Measurements from ENCODE around the gene IRX1. TPM values are rescaled to one million over a fixed set of nuclear protein-coding genes. Genes with fewer than 3 reads are reported as not detected.

IRX1 gene
- total RNA-seq, 1 donor from 2014 or later: 2.4 TPM

DNA sequence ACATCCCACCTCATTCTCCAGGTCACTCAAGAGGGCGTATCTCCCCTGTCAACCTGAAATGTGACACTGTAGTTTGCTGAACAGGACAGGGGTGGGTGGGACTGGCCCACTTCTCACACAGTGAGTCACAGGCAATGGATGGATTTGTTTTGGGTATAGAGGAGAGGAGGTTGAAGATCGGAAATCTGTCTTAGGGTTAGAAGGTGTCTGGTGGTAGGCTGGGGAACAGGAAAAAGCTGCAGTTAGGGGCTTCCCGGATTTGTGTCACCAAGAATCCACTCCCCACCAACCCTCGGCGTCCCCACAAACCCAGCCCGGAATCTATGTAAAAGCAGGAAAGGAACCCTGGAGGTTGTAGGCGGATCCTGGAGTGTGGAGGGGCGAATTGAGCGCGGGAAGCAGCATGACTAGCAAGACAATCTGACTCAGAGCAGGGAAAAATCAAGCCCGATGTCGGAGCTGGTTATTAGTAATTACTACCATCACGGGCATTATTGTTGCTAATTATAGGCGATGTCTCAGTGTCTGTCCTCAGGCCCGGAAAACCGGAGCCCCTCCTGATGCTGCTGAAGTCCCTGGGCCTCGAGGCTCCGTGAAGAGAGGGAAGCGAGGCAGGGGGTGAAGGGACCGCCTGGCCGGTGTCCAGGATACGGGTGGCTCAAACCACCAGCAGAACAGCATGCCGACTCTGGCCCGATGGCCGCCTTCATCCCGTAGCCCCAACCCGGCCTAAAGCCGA is 1.7 kb upstream of the IRX1 start:
- Mint-ChIP-seq H3K4me3 (ENCODE audit: low read depth) (peak overlapping the region; percentile 52), H3K4me1 (ENCODE audit: low read depth) (peaks cover 17% of the 10 kb centered on the region), H3K27me3 (peaks cover 85% of the 10 kb centered on the region), H3K27ac (peak overlapping the region; percentile 41), H3K9me3 (ENCODE audit: low read depth) (no peaks in the 10 kb centered on the region), H3K36me3 (ENCODE audit: insufficient read depth) (no peaks in the 10 kb centered on the region)
- DNase-seq (ENCODE audit: low spot score, unreplicated experiment): no peak
- TF ChIP-seq CTCF (IDR thresholded peaks at IDR 0.05; ENCODE audit: unreplicated experiment): no peak

DNA sequence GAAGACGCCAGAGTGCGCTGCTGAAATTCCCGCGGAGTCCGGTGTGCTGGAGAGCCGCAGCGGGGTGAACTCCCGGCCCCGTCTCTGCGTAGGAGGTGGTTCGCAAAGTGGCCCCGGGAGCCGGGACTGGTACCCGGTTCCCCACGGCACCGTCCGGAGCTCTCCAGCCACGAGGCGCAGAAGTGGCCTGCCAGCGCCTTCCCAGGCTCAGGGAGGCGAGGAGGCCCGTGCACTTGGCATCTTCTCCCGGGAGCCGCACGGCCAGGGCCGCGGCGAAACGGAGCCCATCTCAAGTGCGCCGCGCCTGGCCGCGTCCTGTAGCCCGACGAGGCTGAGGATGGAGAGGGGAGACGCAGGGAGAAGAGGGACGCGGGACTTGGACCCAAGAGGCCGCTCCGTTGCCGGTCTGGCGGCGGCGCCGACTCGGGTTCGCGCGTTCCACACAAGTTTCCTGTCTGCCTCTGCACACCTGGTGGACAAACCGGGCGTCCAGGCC is 1.1 kb upstream of the IRX1 start:
- TF ChIP-seq CTCF (IDR thresholded peaks at IDR 0.05; ENCODE audit: unreplicated experiment): peak; percentile 33
- Mint-ChIP-seq H3K27me3 (peaks cover 85% of the 10 kb centered on the region), H3K36me3 (ENCODE audit: insufficient read depth) (no peaks in the 10 kb centered on the region), H3K9me3 (ENCODE audit: low read depth) (no peaks in the 10 kb centered on the region), H3K4me1 (ENCODE audit: low read depth) (peaks cover 20% of the 10 kb centered on the region), H3K27ac (no peak overlapping the region), H3K4me3 (ENCODE audit: low read depth) (peak overlapping the region; percentile 33)
- DNase-seq (ENCODE audit: low spot score, unreplicated experiment): no peak

- DNase-seq (ENCODE audit: low spot score, unreplicated experiment): no peak
- TF ChIP-seq CTCF (IDR thresholded peaks at IDR 0.05; ENCODE audit: unreplicated experiment): no peak
- Mint-ChIP-seq H3K27me3 (peaks cover 82% of the 10 kb centered on the region), H3K27ac (no peak overlapping the region), H3K9me3 (ENCODE audit: low read depth) (no peaks in the 10 kb centered on the region), H3K36me3 (ENCODE audit: insufficient read depth) (no peaks in the 10 kb centered on the region), H3K4me3 (ENCODE audit: low read depth) (peak overlapping the region; percentile 50), H3K4me1 (ENCODE audit: low read depth) (peaks cover 17% of the 10 kb centered on the region)
Measured at GRCh38 chr5:3596261-3596825, 711 bp downstream of the IRX1 start.

GRCh38 chr5:3596857-3597166 is 1.2 kb downstream of the IRX1 start:
- Mint-ChIP-seq H3K27me3 (peaks cover 82% of the 10 kb centered on the region), H3K36me3 (ENCODE audit: insufficient read depth) (no peaks in the 10 kb centered on the region), H3K4me3 (ENCODE audit: low read depth) (peak overlapping the region; percentile 50), H3K4me1 (ENCODE audit: low read depth) (peaks cover 18% of the 10 kb centered on the region), H3K27ac (no peak overlapping the region), H3K9me3 (ENCODE audit: low read depth) (no peaks in the 10 kb centered on the region)
- no peak for DNase-seq (ENCODE audit: low spot score, unreplicated experiment)
- TF ChIP-seq CTCF (IDR thresholded peaks at IDR 0.05; ENCODE audit: unreplicated experiment): no peak

GRCh38 chr5:3597167-3598007 is 1.8 kb downstream of the IRX1 start:
- no peak for DNase-seq (ENCODE audit: low spot score, unreplicated experiment)
- Mint-ChIP-seq H3K9me3 (ENCODE audit: low read depth) (no peaks in the 10 kb centered on the region), H3K4me3 (ENCODE audit: low read depth) (peak overlapping the region; percentile 50), H3K4me1 (ENCODE audit: low read depth) (peaks cover 20% of the 10 kb centered on the region), H3K36me3 (ENCODE audit: insufficient read depth) (no peaks in the 10 kb centered on the region), H3K27ac (no peak overlapping the region), H3K27me3 (peaks cover 82% of the 10 kb centered on the region)
- TF ChIP-seq CTCF (IDR thresholded peaks at IDR 0.05; ENCODE audit: unreplicated experiment): no peak
